ENCODE results near the gene RAD50. TPM values are rescaled to one million over a fixed set of nuclear protein-coding genes. Genes with fewer than 3 reads are reported as not detected.

RAD50 gene
- total RNA-seq, 2 experiments from 2014 or later, result 30.4 to 34.5 TPM

DNA sequence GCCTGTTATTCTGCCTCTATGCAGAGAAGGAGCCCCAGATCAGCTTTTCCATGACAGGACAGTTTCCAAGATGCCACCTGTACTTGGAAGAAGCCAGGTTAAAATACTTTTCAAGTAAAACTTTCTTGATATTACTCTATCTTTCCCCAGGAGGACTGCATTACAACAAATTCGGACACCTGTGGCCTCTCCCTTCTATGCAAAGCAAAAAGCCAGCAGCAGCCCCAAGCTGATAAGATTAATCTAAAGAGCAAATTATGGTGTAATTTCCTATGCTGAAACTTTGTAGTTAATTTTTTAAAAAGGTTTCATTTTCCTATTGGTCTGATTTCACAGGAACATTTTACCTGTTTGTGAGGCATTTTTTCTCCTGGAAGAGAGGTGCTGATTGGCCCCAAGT, 116.7 kb downstream of the RAD50 start:
- no peaks in the 10 kb centered on the region for H3K27me3 Mint-ChIP-seq (ENCODE audit: low read depth)
- no peaks in the 10 kb centered on the region for H3K9me3 Mint-ChIP-seq (ENCODE audit: insufficient read depth)
- ChIA-PET CTCF (interaction anchor here (0.7 to 2.8 kb wide), 5 partner anchors 25 to 210 kb away, joined by 3 to 10 read pairs (median 3); no protein-coding TSS in a partner anchor), POLR2A (no interaction called here)
- no peak overlapping the region for H3K4me3 Mint-ChIP-seq
- H3K27ac Mint-ChIP-seq, result peak overlapping the region; percentile 20
- no peaks in the 10 kb centered on the region for H3K36me3 Mint-ChIP-seq (ENCODE audit: low read depth)
- DNase-seq, result no peak
- ATAC-seq, result no peak
- H3K4me1 Mint-ChIP-seq (ENCODE audit: low read depth), result peaks cover 41% of the 10 kb centered on the region

DNA sequence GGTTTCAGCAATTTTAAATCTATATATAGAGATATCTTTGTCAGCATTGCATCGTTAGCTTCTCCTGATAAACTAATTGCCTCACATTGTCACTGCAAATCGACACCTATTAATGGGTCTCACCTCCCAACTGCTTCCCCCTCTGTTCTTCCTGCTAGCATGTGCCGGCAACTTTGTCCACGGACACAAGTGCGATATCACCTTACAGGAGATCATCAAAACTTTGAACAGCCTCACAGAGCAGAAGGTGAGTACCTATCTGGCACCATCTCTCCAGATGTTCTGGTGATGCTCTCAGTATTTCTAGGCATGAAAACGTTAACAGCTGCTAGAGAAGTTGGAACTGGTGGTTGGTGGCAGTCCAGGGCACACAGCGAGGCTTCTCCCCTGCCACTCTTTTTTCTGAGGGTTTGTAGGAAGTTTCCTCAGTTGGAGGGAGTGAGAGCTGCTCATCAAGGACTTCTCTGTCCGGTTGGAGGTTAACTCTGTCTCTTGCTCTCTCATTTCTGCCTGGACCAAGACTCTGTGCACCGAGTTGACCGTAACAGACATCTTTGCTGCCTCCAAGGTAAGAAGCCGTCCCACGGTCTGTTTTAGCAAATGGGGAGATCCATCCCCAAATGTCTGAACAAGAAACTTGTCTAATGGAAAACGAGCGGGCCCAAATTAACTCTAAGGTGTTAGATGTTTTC, 117.3 kb downstream of the RAD50 start, which contains the start of gene IL4:
TSS of gene IL4 (plus strand) at position 51 of the 692 bp plus-strand sequence. CDS start at position 113, 62 bp downstream.
- Mint-ChIP-seq H3K27ac (peak within 1 kb of the TSS; percentile 79), H3K4me1 (ENCODE audit: low read depth) (peaks cover 41% of the 10 kb centered on the region), H3K27me3 (ENCODE audit: low read depth) (no peaks in the 10 kb centered on the region), H3K9me3 (ENCODE audit: insufficient read depth) (no peaks in the 10 kb centered on the region), H3K4me3 (no peak within 1 kb of the TSS), H3K36me3 (ENCODE audit: low read depth) (no peaks in the 10 kb centered on the region)
- DNase-seq (no peak), ATAC-seq (no peak)
- ChIA-PET POLR2A (interaction anchor here (0.8 to 1.0 kb wide), 2 partner anchors 11 to 33 kb away, joined by 3 to 4 read pairs; no protein-coding TSS in a partner anchor), CTCF (interaction anchor here (0.7 to 2.8 kb wide), 13 partner anchors 11 to 209 kb away, joined by 3 to 10 read pairs (median 3); partner anchors contain the start of gene IL13)

DNA sequence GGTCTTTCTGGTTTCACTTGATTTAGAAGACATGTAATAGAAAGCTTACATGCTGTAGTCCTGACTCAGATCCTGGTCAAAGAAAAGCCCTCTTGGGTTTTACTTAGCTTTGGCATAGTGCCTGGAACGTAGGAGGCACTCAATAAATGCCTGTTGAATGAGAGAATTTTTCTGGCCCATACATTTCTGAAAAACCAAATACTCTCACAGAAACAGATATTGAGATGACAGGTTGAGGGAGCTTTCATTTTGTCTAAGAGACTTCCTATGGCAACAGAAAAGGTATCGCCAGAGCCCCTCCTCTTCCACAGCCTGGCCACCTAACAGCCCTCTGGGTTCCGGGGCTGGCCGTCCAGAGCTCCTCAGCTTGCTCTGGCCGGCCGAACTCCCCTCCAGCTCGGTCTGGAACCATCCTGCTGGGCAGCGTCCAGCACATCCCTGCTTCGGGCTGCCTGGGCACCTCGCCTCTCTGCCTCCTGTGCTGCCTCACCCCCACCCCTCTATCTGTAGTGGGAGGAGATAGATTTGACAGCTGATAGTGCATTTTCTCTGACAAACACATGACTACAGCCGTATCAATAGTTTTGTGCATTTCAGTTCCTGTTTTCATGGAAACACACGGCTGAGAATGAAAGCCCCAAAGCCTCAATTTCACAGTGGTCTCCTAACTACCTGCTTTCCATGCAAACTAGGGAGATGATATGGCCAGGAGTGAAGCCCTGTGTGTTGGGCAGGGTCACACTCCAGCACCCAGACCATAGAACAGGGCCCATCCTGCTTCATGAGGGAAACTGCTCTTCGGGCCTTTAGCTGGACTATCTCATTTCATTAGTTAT, 118.1 kb downstream of the RAD50 start:
- Mint-ChIP-seq H3K4me1 (ENCODE audit: low read depth) (peaks cover 41% of the 10 kb centered on the region), H3K9me3 (ENCODE audit: insufficient read depth) (no peaks in the 10 kb centered on the region), H3K36me3 (ENCODE audit: low read depth) (no peaks in the 10 kb centered on the region), H3K4me3 (peak overlapping the region; percentile 35), H3K27ac (peak overlapping the region; percentile 79), H3K27me3 (ENCODE audit: low read depth) (no peaks in the 10 kb centered on the region)
- CTCF ChIA-PET, result interaction anchor here (0.7 to 2.8 kb wide), 11 partner anchors 12 to 153 kb away, joined by 3 to 10 read pairs (median 4); partner anchors contain the start of gene IL13
- POLR2A ChIA-PET, result interaction anchor here (0.7 to 1.0 kb wide), 3 partner anchors 10 to 58 kb away, joined by 3 to 4 read pairs (median 4); no protein-coding TSS in a partner anchor
- ATAC-seq (peak; percentile 38), DNase-seq (no peak)

DNA sequence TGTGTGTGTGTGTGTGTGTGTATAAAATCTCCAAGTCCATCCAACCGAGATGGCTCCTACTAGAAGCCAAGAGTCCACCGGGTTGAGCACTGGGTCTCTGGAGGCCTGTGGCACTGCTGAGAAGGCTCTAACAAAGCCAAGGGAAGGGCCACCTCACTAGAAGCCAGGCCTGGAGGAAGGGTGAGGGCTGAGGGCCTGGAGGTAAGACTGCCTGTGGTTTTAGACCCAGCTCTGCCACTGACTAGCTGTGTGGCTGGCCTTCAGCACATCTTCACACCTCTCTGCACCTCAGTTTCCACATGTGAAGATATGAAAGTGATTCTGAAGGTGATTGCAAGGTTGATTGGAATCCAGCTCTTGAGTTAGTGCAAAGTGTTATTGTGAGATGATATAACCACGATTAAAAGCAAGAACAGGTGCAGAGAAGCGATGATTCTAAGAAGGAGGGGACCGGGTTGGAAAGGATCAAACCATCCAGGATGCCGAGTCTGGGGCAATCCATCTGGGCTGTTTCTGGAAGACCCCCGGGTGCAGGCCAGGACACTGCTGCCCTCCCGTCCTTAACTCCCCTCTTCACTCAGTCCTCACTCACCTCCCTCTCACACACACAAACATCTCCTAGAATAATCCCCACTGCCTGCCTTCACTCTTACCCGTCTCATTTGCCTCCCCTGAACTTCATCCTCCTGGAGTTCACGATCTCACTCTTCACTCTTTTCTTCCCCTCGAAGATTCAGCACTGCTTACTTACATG, 119.3 kb downstream of the RAD50 start:
- no peaks in the 10 kb centered on the region for H3K9me3 Mint-ChIP-seq (ENCODE audit: insufficient read depth)
- H3K27me3 Mint-ChIP-seq (ENCODE audit: low read depth), result no peaks in the 10 kb centered on the region
- H3K4me3 Mint-ChIP-seq, result no peak overlapping the region
- H3K4me1 Mint-ChIP-seq (ENCODE audit: low read depth), result peaks cover 41% of the 10 kb centered on the region
- ATAC-seq (peak; percentile 27), DNase-seq (no peak)
- CTCF ChIA-PET, result interaction anchor here (1.1 to 2.8 kb wide), 4 partner anchors 14 to 144 kb away, joined by 4 to 10 read pairs (median 4); no protein-coding TSS in a partner anchor
- no peaks in the 10 kb centered on the region for H3K36me3 Mint-ChIP-seq (ENCODE audit: low read depth)
- H3K27ac Mint-ChIP-seq, result peak overlapping the region; percentile 79
- POLR2A ChIA-PET, result no interaction called here

DNA sequence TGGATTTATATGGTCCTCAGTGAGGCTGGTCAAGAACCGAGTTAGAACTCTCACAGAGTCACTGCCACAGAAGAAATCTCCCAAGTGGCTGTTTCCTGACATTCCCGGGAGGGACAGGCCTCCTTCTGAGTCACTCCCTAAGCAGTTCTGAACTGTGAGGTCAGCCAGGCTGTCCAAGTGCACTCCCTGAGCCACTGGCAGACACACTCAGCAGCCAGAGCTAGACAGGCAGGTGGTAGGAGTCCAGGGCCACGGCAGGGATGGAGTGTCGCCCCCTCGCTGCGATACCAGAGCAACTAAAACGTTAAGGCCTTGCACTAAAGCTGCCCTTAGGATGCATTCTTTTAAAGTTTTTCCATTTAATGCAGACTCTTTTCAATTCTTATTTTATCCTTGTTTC, 120.4 kb downstream of the RAD50 start:
- no peak overlapping the region for H3K27ac Mint-ChIP-seq
- H3K36me3 Mint-ChIP-seq (ENCODE audit: low read depth), result no peaks in the 10 kb centered on the region
- POLR2A ChIA-PET, result no interaction called here
- H3K4me1 Mint-ChIP-seq (ENCODE audit: low read depth), result peaks cover 41% of the 10 kb centered on the region
- ATAC-seq, result no peak
- H3K9me3 Mint-ChIP-seq (ENCODE audit: insufficient read depth), result no peaks in the 10 kb centered on the region
- CTCF ChIA-PET, result interaction anchor here (1.1 kb wide), 1 partner anchor 13 kb away, joined by 4 read pairs; no protein-coding TSS in a partner anchor
- no peaks in the 10 kb centered on the region for H3K27me3 Mint-ChIP-seq (ENCODE audit: low read depth)
- DNase-seq, result no peak
- no peak overlapping the region for H3K4me3 Mint-ChIP-seq

DNA sequence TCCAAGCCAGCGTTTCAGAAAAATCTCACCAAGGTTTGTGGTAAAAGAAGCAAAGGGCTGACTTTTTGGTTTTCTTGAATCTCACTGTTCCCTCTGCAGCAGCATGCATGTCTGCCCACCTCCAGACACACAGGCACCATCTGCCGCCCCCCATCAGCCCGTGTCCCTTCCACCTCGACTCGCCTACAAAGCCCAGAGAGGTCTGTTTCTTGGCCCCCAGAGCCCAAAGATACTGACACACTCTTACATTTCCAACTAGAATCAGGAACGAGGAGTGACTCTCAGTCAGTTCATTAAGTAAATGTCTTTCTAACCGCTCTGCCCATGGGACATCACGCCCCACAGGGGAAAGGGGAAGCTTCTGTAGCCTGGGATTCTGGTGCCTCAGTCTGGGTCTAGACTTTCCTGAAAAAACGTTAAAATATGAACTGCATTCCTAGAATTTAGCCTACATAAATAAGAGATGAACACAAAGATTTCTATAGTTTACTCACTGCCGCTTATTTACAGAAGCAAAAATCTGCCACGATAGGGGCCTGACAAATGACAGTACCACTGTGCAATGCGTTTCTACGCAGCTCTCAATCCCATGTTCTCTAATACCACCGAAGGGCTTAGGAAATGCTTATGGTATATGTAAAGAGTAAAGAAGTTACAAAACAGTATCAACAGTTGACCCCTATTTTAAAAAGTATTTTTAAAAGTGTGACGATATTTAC, 121.1 kb downstream of the RAD50 start:
- Mint-ChIP-seq H3K27me3 (ENCODE audit: low read depth) (no peaks in the 10 kb centered on the region), H3K27ac (no peak overlapping the region), H3K36me3 (ENCODE audit: low read depth) (no peaks in the 10 kb centered on the region), H3K4me1 (ENCODE audit: low read depth) (peaks cover 41% of the 10 kb centered on the region), H3K9me3 (ENCODE audit: insufficient read depth) (no peaks in the 10 kb centered on the region), H3K4me3 (no peak overlapping the region)
- ATAC-seq (no peak), DNase-seq (no peak)
- CTCF ChIA-PET, result interaction anchor here (0.8 kb wide), 1 partner anchor 22 kb away, joined by 4 read pairs; no protein-coding TSS in a partner anchor
- POLR2A ChIA-PET, result no interaction called here

DNA sequence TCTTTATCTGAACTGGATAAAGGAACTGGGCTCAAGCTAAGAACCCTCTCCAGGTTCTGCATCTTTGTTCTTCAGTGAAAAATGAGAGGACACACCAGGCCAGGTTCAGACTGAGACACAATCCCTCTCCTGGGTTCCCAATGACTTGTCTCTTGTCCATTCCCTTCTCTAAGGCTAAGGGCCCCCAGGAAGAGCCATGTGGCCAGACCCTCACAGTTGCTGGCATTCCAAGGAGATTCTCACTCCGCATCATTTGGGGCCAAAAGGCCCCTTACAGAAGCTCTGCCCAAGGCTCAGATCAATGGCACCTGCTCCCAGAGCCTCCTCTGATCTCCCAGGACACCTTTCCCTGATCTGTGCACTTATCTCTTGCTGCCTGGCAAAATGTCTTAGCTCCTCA, 122.0 kb downstream of the RAD50 start:
- H3K27me3 Mint-ChIP-seq (ENCODE audit: low read depth), result no peaks in the 10 kb centered on the region
- H3K4me3 Mint-ChIP-seq, result no peak overlapping the region
- H3K4me1 Mint-ChIP-seq (ENCODE audit: low read depth), result peaks cover 35% of the 10 kb centered on the region
- H3K27ac Mint-ChIP-seq, result no peak overlapping the region
- ChIA-PET POLR2A (interaction anchor here (1.1 kb wide), 2 partner anchors 9 to 188 kb away, joined by 3 to 4 read pairs; partner anchors contain the start of gene IRF1), CTCF (interaction anchor here (0.8 kb wide), 1 partner anchor 21 kb away, joined by 4 read pairs; no protein-coding TSS in a partner anchor)
- ATAC-seq (no peak), DNase-seq (peak; percentile 16)
- no peaks in the 10 kb centered on the region for H3K9me3 Mint-ChIP-seq (ENCODE audit: insufficient read depth)
- no peaks in the 10 kb centered on the region for H3K36me3 Mint-ChIP-seq (ENCODE audit: low read depth)

DNA sequence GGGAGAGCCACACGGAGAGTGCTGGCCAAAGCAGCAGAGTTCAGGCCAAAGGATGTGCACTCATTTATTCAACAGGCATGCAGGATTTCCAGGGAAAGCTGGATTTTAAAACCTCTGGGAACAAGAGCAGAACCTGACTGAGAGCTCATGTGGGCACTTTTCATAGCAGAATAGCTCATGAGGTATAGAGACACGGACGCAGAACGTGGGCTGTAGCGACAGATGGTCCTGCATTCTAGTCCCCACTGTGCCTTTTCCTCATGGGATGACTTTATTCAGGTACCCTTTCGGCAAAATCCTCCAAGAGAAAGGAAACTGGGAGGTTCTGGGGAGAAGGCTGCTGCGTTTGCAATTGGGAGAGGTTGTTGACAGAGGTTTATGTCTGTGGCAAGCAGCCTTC, 122.4 kb downstream of the RAD50 start:
- ChIA-PET POLR2A (interaction anchor here (1.1 kb wide), 2 partner anchors 9 to 189 kb away, joined by 3 to 4 read pairs; partner anchors contain the start of gene IRF1), CTCF (no interaction called here)
- peak; percentile 12 for DNase-seq
- no peak for ATAC-seq
- no peaks in the 10 kb centered on the region for H3K27me3 Mint-ChIP-seq (ENCODE audit: low read depth)
- H3K9me3 Mint-ChIP-seq (ENCODE audit: insufficient read depth), result no peaks in the 10 kb centered on the region
- no peaks in the 10 kb centered on the region for H3K36me3 Mint-ChIP-seq (ENCODE audit: low read depth)
- H3K4me1 Mint-ChIP-seq (ENCODE audit: low read depth), result peaks cover 31% of the 10 kb centered on the region
- no peak overlapping the region for H3K4me3 Mint-ChIP-seq
- H3K27ac Mint-ChIP-seq, result no peak overlapping the region

DNA sequence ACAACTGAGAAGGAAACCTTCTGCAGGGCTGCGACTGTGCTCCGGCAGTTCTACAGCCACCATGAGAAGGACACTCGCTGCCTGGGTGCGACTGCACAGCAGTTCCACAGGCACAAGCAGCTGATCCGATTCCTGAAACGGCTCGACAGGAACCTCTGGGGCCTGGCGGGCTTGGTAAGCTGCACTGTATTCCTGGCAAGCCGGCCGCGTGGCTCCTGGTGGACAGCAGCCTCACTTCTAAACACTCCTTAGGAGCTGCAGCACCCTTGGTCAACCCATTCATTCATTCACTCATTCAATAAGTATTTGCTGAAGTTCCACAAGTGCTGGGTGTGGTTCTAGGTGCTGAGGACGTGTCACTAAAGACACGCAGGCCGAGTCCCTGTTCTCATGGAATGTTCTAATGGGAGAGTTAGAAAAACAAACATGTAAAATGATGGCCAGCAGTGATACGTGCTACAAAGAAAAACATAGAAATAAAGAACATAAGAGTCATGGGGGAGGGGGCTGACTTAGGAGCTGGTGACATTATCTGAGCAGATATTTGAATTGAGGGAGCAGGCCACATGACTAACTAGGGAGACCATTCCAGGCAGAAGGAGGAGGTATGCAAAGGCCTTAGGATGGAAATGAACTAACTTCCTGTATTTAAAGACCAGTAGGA, 123.1 kb downstream of the RAD50 start:
- ChIA-PET POLR2A (no interaction called here), CTCF (no interaction called here)

DNA sequence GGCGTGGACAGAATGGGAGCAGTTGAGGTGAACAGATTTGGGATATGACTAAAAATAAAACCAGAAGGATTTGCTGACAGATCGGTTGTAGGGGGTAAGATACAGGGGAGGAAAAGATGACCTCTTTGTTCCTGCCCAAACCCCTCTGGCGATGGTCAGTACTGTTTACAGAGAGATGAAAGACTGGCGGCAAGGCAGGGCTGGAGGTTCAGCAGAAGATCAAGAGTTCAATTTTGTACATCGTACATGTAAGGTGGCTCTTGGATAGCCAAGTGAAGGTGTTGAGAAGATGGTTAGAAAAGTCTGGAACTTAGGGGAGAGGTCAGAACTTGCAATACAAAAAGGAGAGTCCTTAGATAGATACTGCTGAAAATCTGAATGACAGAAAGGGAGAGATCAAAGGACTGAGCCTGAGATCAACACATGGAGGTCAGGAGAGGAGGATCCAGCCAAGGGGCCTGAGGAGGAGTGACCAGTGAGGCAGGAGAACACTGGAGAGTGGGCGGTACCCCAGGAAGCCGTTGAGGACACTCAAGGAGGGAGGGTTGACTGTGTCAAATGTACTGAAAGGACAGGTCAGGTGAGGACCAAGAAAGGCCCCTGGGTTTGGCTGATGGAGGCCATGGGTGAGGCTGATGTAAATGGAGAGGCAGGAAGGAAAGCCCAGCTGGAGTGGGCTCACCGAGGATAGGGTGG, 124.2 kb downstream of the RAD50 start:
- Mint-ChIP-seq H3K4me3 (no peak overlapping the region), H3K4me1 (ENCODE audit: low read depth) (peaks cover 31% of the 10 kb centered on the region), H3K27ac (no peak overlapping the region), H3K9me3 (ENCODE audit: insufficient read depth) (no peaks in the 10 kb centered on the region), H3K36me3 (ENCODE audit: low read depth) (no peaks in the 10 kb centered on the region), H3K27me3 (ENCODE audit: low read depth) (no peaks in the 10 kb centered on the region)
- ChIA-PET CTCF (no interaction called here), POLR2A (no interaction called here)
- ATAC-seq (no peak), DNase-seq (peak; percentile 13)

More for the DNA sequence above, 123.1 kb downstream of the RAD50 start:
- peak overlapping the region; percentile 23 for H3K27ac Mint-ChIP-seq
- H3K4me3 Mint-ChIP-seq, result no peak overlapping the region
- no peaks in the 10 kb centered on the region for H3K9me3 Mint-ChIP-seq (ENCODE audit: insufficient read depth)
- DNase-seq (peak; percentile 10), ATAC-seq (no peak)
- H3K27me3 Mint-ChIP-seq (ENCODE audit: low read depth), result no peaks in the 10 kb centered on the region
- H3K4me1 Mint-ChIP-seq (ENCODE audit: low read depth), result peaks cover 31% of the 10 kb centered on the region
- no peaks in the 10 kb centered on the region for H3K36me3 Mint-ChIP-seq (ENCODE audit: low read depth)

All from activated CD8-positive, alpha-beta T cell treated with anti-CD3 and anti-CD28 coated beads, Interleukin-2, amount 10 ng/mL, durations not matched to agents 7 days and 5 days (primary cell).